GM12801 (cell line): ENCODE results near the gene PRICKLE1.

Experiments used
- CTCF ChIP-seq: IDR thresholded peaks from one replicate; pipeline ENCODE4 v1.5.1; 2011; ENCODE audit warnings: control low read depth; ENCODE audit not compliant: insufficient read length; ENCODE audit errors: extremely low read depth

PRICKLE1 gene

GRCh38 chr12:42627151-42627550 is 37.6 kb upstream of the PRICKLE1 start:
- no peak for TF ChIP-seq CTCF

- TF ChIP-seq CTCF: no peak
Measured at GRCh38 chr12:42625611-42626010, 36.1 kb upstream of the PRICKLE1 start.

GRCh38 chr12:42617622-42618021 is 28.1 kb upstream of the PRICKLE1 start:
- TF ChIP-seq CTCF: no peak

GRCh38 chr12:42615006-42615405 is 25.5 kb upstream of the PRICKLE1 start:
- TF ChIP-seq CTCF: no peak

GRCh38 chr12:42612231-42612613 is 22.7 kb upstream of the PRICKLE1 start:
- TF ChIP-seq CTCF: no peak

GRCh38 chr12:42611571-42612230 is 22.2 kb upstream of the PRICKLE1 start:
- no peak for TF ChIP-seq CTCF

GRCh38 chr12:42609605-42610004 is 20.1 kb upstream of the PRICKLE1 start:
- TF ChIP-seq CTCF: no peak

GRCh38 chr12:42608196-42608825 is 18.8 kb upstream of the PRICKLE1 start:
- TF ChIP-seq CTCF: no peak
